ENCODE data around the gene ASPRV1.

ASPRV1 gene

DNA sequence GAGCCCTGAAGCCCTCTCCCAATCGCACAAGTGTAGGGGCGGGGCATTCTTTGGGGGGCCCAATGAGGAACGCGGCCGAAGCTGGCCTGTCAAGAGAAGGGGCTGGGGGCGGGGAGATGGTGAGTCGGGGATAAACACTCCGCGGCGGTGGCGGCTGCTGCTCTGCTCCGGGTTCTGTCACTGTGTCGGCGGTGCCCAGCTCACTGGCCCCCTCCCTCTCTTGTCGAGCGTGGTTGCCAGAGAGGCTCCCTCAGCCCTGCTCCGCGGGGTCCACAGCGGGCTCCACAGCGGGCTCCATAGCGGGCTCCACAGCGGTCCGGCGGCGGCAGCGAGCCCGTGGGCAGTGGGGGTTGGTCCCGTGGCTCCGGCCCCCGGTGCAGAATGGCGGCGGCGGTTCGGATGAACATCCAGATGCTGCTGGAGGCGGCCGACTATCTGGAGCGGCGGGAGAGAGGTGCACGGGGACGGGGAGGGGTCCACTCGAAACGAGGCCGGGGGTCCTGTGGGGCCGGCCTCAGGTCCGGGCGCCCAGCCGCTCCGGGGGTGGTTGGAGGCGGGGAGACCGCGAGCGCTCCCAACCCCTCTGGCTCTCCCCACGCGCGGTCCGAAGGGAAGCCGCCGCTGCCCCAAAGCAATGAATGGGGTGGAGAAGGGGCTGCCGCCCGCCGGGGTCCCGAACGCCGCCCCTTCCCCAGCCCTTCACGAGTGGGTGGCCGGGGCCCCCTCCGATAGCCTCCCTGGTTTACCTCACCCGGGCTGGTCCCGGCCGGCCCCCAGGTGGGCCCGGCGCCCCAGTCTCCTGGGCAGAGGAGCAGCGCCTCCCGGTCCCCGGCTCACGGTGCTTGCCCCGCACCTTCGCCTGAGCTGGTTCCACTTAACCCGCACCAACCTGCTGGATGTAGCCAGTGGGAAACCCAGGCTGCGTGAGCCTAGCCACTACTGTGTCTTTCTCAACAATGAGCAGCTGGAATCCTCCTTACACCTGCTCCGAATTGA is 46.2 kb downstream of the ASPRV1 start, which contains the start of gene MXD1:
Gene MXD1 (plus strand): TSS at position 160 of the 996 bp plus-strand sequence. CDS start 222 bp downstream, at position 382.
- Histone ChIP-seq H3K36me3 (peaks cover 28% of the 10 kb centered on the region), H3K27me3 (ENCODE audit: insufficient read depth, low read depth, severe bottlenecking) (no peaks in the 10 kb centered on the region), H3K27ac (peak within 1 kb of the TSS; percentile 87), H3K9me3 (ENCODE audit: severe bottlenecking) (no peaks in the 10 kb centered on the region), H3K4me3 (ENCODE audit: low read depth, low read length) (peak within 1 kb of the TSS; percentile 82)
- DNase-seq = peak; percentile 25
- TF ChIP-seq, protein P1, sequence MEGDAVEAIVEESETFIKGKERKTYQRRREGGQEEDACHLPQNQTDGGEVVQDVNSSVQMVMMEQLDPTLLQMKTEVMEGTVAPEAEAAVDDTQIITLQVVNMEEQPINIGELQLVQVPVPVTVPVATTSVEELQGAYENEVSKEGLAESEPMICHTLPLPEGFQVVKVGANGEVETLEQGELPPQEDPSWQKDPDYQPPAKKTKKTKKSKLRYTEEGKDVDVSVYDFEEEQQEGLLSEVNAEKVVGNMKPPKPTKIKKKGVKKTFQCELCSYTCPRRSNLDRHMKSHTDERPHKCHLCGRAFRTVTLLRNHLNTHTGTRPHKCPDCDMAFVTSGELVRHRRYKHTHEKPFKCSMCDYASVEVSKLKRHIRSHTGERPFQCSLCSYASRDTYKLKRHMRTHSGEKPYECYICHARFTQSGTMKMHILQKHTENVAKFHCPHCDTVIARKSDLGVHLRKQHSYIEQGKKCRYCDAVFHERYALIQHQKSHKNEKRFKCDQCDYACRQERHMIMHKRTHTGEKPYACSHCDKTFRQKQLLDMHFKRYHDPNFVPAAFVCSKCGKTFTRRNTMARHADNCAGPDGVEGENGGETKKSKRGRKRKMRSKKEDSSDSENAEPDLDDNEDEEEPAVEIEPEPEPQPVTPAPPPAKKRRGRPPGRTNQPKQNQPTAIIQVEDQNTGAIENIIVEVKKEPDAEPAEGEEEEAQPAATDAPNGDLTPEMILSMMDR (IDR thresholded peaks at IDR 0.05; ENCODE audit: low read depth, low read length) = no peak

DNA sequence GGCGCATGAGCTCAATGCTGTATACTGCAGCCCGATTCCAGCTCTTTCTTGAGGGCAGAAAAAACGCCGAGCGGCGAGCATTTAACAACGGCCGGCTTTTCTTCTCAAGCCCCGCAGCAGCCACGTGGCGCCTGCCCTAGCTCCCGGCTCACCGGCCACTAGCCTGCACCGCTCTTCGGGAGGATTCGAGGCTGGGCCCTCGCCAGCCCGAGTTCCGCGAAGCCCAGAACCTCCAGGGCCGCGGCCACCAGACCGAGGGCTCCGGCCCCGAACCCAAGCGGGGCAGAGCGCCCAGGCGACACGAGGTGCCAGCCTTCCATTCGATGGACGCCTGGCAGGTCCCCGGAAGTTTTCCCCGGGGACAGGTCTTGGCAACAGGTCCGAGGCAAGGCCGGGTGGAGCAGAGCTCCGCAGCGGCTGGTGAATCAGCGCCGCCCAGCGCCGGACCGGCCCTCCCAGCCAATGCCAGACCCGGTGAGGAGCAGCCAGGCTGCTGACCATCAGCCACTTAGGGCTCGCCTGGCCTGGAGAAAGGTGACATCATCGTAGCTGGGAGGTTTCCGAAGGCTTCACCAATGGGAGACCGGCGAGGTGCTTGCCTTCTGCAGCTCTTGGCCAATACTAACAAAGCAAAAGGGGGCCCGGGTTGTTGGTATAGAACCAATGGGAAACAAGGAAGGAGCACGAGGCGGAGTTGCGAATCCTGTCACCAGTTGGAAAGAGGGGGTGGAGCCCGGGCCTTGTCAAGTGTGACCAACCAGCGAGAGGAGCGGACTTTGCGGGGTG is 47.1 kb downstream of the ASPRV1 start:
- H3K36me3 ChIP-seq = peaks cover 23% of the 10 kb centered on the region
- TF ChIP-seq, protein P1 (IDR thresholded peaks at IDR 0.05; ENCODE audit: low read depth, low read length) = peak; percentile 63
- peak; percentile 100 for DNase-seq
- no peaks in the 10 kb centered on the region for H3K27me3 ChIP-seq (ENCODE audit: insufficient read depth, low read depth, severe bottlenecking)
- no peaks in the 10 kb centered on the region for H3K9me3 ChIP-seq (ENCODE audit: severe bottlenecking)
- H3K27ac ChIP-seq = peak overlapping the region; percentile 87
- peak overlapping the region; percentile 82 for H3K4me3 ChIP-seq (ENCODE audit: low read depth, low read length)

DNA sequence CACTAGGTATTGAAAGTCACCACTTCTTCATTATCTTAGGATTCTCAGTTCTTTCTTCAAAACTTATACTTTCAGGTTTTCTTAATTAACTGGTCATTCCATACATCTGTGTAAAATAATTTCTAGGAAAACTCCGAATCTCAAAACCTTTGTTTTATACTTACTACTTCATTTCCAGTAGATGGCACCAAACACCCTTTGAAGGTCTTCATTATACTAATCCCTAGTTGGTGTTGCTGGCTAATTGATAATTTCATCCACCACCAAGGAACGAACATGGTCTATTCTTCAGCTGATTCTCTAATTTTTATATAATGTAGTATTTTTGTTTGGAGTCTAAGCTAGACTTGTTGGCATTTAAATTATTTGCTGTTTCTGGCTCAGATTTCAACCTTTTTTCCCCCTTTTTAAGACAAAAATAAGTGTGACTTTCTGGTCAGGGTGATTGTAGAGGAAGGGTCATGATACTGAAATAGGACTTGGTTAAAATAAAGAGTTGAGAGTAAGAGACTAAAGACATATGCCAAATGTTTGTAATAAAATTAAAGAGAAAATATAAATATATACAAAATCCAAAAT is 49.4 kb downstream of the ASPRV1 start:
- DNase-seq = no peak
- TF ChIP-seq, protein P1 (IDR thresholded peaks at IDR 0.05; ENCODE audit: low read depth, low read length) = 0 out of 2 replicates have a peak, but pooled peaks have one; percentile 8
- no peaks in the 10 kb centered on the region for H3K9me3 ChIP-seq (ENCODE audit: severe bottlenecking)

More for the DNA sequence above, 49.4 kb downstream of the ASPRV1 start:
- no peaks in the 10 kb centered on the region for H3K27me3 ChIP-seq (ENCODE audit: insufficient read depth, low read depth, severe bottlenecking)
- no peak overlapping the region for H3K4me3 ChIP-seq (ENCODE audit: low read depth, low read length)
- H3K27ac ChIP-seq = no peak overlapping the region
- H3K36me3 ChIP-seq = peaks cover 35% of the 10 kb centered on the region

All from WERI-Rb-1 (cell line).